Stimulated activated CD8-positive, alpha-beta memory T cell treated with anti-CD3 and anti-CD28 coated beads, Interleukin-4, amount 100 ng/mL, for 24 hours (primary cell): Measurements from ENCODE around the gene PRTG.
A peak's percentile ranks its signal among the peaks of the same experiment; 100 is the strongest.
"Not testable (repeated sequence)": the region's sequence is repeated elsewhere in the genome, so short reads cannot be mapped to it uniquely, and the experiment has no call there.

ENCODE experiments used
- DNase-seq: peaks from one replicate; pipeline ENCODE4 v3.0.0-alpha.2; 2020; ENCODE audit warnings: low read depth

The PRTG gene

GRCh38 chr15:55742927-55743728 lies at the start of gene PRTG:
Gene PRTG (minus strand): TSS chr15:55743152. CDS start chr15:55742931, 221 bp downstream.
- DNase-seq, result no peak

GRCh38 chr15:55791551-55792400 lies 48.8 kb upstream of the PRTG start:
- no peak for DNase-seq

- DNase-seq, result peak; percentile 31
Observed at GRCh38 chr15:55789066-55789660, 46.2 kb upstream of the PRTG start.

- DNase-seq, result no peak
Observed at GRCh38 chr15:55786341-55786740, 43.4 kb upstream of the PRTG start.

- not testable (repeated sequence) for DNase-seq
Observed at GRCh38 chr15:55785593-55785992, 42.6 kb upstream of the PRTG start.

- DNase-seq, result no peak
Observed at GRCh38 chr15:55784286-55784685, 41.3 kb upstream of the PRTG start.

- DNase-seq, result no peak
Observed at GRCh38 chr15:55782901-55783300, 39.9 kb upstream of the PRTG start.

GRCh38 chr15:55780292-55780691 lies 37.3 kb upstream of the PRTG start:
- no peak for DNase-seq

GRCh38 chr15:55778932-55779331 lies 36.0 kb upstream of the PRTG start:
- DNase-seq, result no peak

- DNase-seq, result no peak
Observed at GRCh38 chr15:55775316-55775715, 32.4 kb upstream of the PRTG start.

GRCh38 chr15:55774113-55774970 lies 31.4 kb upstream of the PRTG start:
- DNase-seq, result peak; percentile 13

- no peak for DNase-seq
Observed at GRCh38 chr15:55770806-55771205, 27.9 kb upstream of the PRTG start.

- DNase-seq, result no peak
Observed at GRCh38 chr15:55770261-55770660, 27.3 kb upstream of the PRTG start.

- no peak for DNase-seq
Observed at GRCh38 chr15:55768670-55769185, 25.8 kb upstream of the PRTG start.

GRCh38 chr15:55766676-55767075 lies 23.7 kb upstream of the PRTG start:
- no peak for DNase-seq

- DNase-seq, result no peak
Observed at GRCh38 chr15:55764398-55764797, 21.4 kb upstream of the PRTG start.

GRCh38 chr15:55758580-55758986 lies 15.6 kb upstream of the PRTG start:
- no peak for DNase-seq

GRCh38 chr15:55753433-55753832 lies 10.5 kb upstream of the PRTG start:
- DNase-seq, result not testable (repeated sequence)

GRCh38 chr15:55750706-55751105 lies 7.8 kb upstream of the PRTG start:
- DNase-seq, result no peak

- DNase-seq, result no peak
Observed at GRCh38 chr15:55743729-55744655, 1.0 kb upstream of the PRTG start.
